Prostate gland (tissue), 2 donors: ENCODE measurements around the gene SLC4A2. TPM values are rescaled to one million over a fixed set of nuclear protein-coding genes. Genes with fewer than 3 reads are reported as not detected.

Experiments used
- DNase-seq: peaks from one replicate; pipeline ENCODE4 v3.0.0-alpha.2; 2019; ENCODE audit warnings: low spot score
- H3K27ac ChIP-seq, 2 donors: fragments of 200-600 bp; sonication (generic); 2 replicates each; pipeline ENCODE4 v1.5.1; 2017 to 2019
- H3K27me3 ChIP-seq: fragments of 200-600 bp; sonication (generic); replicated peaks from 2 replicates; pipeline ENCODE4 v1.5.1; 2019; ENCODE audit not compliant: insufficient read depth
- H3K36me3 ChIP-seq, 2 donors: fragments of 200-600 bp; sonication (generic); 1 replicate in 1 of 2; 2 replicates in 1 of 2; pipeline versions ENCODE4 v1.5.1 to v1.8.1; 2017 to 2019
- H3K4me1 ChIP-seq: fragments of 200-600 bp; sonication (generic); replicated peaks from 2 replicates; pipeline ENCODE4 v1.5.1; 2019
- H3K4me3 ChIP-seq, 2 donors: fragments of 200-600 bp; sonication (generic); 2 replicates each; pipeline ENCODE4 v1.5.1; 2017 to 2019
- H3K9me3 ChIP-seq: fragments of 200-600 bp; sonication (generic); 2 replicates; pipeline ENCODE4 v1.5.1; 2017
- CTCF ChIP-seq, 4 experiments: fragments of 200-600 bp in 2 of 4; fragments of 450-650 bp in 2 of 4; sonication (generic) in 2 of 4; IDR thresholded peaks; 1 replicate in 3 of 4; 2 replicates in 1 of 4; pipeline ENCODE4 v1.5.1; 2016 to 2019; ENCODE audit warnings: antibody characterized with exemption in 4 of 4, mild to moderate bottlenecking in 2 of 4, moderate library complexity in 2 of 4
- POLR2A ChIP-seq: fragments of 450-650 bp; IDR thresholded peaks from one replicate; pipeline ENCODE4 v1.6.1; 2016; ENCODE audit warnings: antibody characterized with exemption, mild to moderate bottlenecking
- POLR2AphosphoS5 ChIP-seq: sonication (generic); formaldehyde crosslinking; IDR thresholded peaks from one replicate; pipeline ENCODE4 v1.6.1; 2017; ENCODE audit warnings: antibody characterized with exemption
- WGBS: methylation state at CpG from one replicate; pipeline ENCODE4 v1.1.5; 2018; 5-methylcytosine and 5-hydroxymethylcytosine counted together
- intact Hi-C: fragments of 100-400 bp; cut with DNase I; formaldehyde crosslinking; loops from one replicate; pipeline ENCODE4 v1.14.2; 2022
- total RNA-seq, 2 donors: library from RNA; depleted of rRNA; stranded (reverse); fragments of >200 nt; gene quantifications; one replicate each; pipeline ENCODE4 v1.1.0, GENCODE V29; 2016

SLC4A2 gene
- total RNA-seq, 2 donors from 2014 or later: 77.1 to 141 TPM

GRCh38 chr7:151046603-151047573 lies 12.5 kb upstream of the SLC4A2 start:
- no peak for DNase-seq
- Histone ChIP-seq H3K4me1 (no peaks in the 10 kb centered on the region), H3K27me3 (no peaks in the 10 kb centered on the region), H3K27ac (no peak overlapping the region), H3K4me3 (no peak overlapping the region), H3K36me3 (peaks cover 0 to 4% of the 10 kb centered on the region in 2 donors), H3K9me3 (no peaks in the 10 kb centered on the region)
- intact Hi-C loops: no loop called here
- TF ChIP-seq CTCF (IDR thresholded peaks at IDR 0.05): no peak
- TF ChIP-seq POLR2AphosphoS5: no peak
- no peak for TF ChIP-seq POLR2A
- 22% methylated on average over 14 of the region's 14 CpGs for WGBS

GRCh38 chr7:151047976-151048815 lies 11.2 kb upstream of the SLC4A2 start, which contains the start of gene ASIC3:
Gene ASIC3, plus strand, starts transcription at chr7:151048531. Its CDS starts 355 bp downstream, at chr7:151048886.
- TF ChIP-seq CTCF (IDR thresholded peaks at IDR 0.05) (no peak), POLR2AphosphoS5 (no peak), POLR2A (no peak)
- H3K36me3 ChIP-seq: peaks cover 0 to 4% of the 10 kb centered on the region in 2 donors
- no peaks in the 10 kb centered on the region for H3K27me3 ChIP-seq
- no peaks in the 10 kb centered on the region for H3K9me3 ChIP-seq
- H3K4me3 ChIP-seq: no peak within 1 kb of the TSS
- H3K27ac ChIP-seq: no peak within 1 kb of the TSS
- DNase-seq: no peak
- WGBS: 67% methylated on average over 22 of the region's 22 CpGs
- no peaks in the 10 kb centered on the region for H3K4me1 ChIP-seq
- intact Hi-C loops: no loop called here

- peaks cover 0 to 4% of the 10 kb centered on the region in 2 donors for H3K36me3 ChIP-seq
- no peak for DNase-seq
- no peaks in the 10 kb centered on the region for H3K4me1 ChIP-seq
- 85% methylated on average over 25 of the region's 38 CpGs for WGBS
- no peak overlapping the region for H3K27ac ChIP-seq
- intact Hi-C loops: no loop called here
- no peaks in the 10 kb centered on the region for H3K27me3 ChIP-seq
- no peaks in the 10 kb centered on the region for H3K9me3 ChIP-seq
- TF ChIP-seq POLR2AphosphoS5 (no peak), CTCF (IDR thresholded peaks at IDR 0.05) (no peak), POLR2A (no peak)
- no peak overlapping the region for H3K4me3 ChIP-seq
These were observed 10.4 kb upstream of the SLC4A2 start for GRCh38 chr7:151048911-151049463.

GRCh38 chr7:151051108-151051507 lies 8.3 kb upstream of the SLC4A2 start:
- H3K9me3 ChIP-seq: no peaks in the 10 kb centered on the region
- H3K36me3 ChIP-seq: no peaks in the 10 kb centered on the region
- DNase-seq: no peak
- no peak overlapping the region for H3K4me3 ChIP-seq
- H3K27me3 ChIP-seq: no peaks in the 10 kb centered on the region
- 3% methylated on average over 29 of the region's 50 CpGs for WGBS
- intact Hi-C loops: no loop called here
- TF ChIP-seq POLR2AphosphoS5: no peak
- no peak for TF ChIP-seq CTCF (IDR thresholded peaks at IDR 0.05)
- TF ChIP-seq POLR2A: no peak
- no peak overlapping the region for H3K27ac ChIP-seq
- no peaks in the 10 kb centered on the region for H3K4me1 ChIP-seq
